Adrenal gland (tissue), 5 donors: ENCODE measurements around the gene COL2A1.

Source experiments
- CTCF ChIP-seq, 6 experiments: fragments of 450-650 bp in 4 of 6; fragments of 200-600 bp in 2 of 6; sonication (generic) in 1 of 6; IDR thresholded peaks; 1 replicate in 5 of 6; 2 replicates in 1 of 6; pipeline versions ENCODE4 v1.5.1 to v1.8.0; 2016 to 2021; ENCODE audit warnings: antibody characterized with exemption in 6 of 6, mild to moderate bottlenecking in 2 of 6, moderate library complexity in 1 of 6
- POLR2A ChIP-seq, 2 donors: fragments of 450-650 bp; IDR thresholded peaks; one replicate each; pipeline ENCODE4 v1.6.1; 2017; ENCODE audit warnings: antibody characterized with exemption in 2 of 2, mild to moderate bottlenecking in 2 of 2, moderate library complexity in 1 of 2
- donor health status: DM: no; HTN: no; CAD: no.

GRCh38 chr12:47981496-47982260 is 22.6 kb downstream of the COL2A1 start:
- no peak for TF ChIP-seq CTCF (IDR thresholded peaks at IDR 0.05)
- TF ChIP-seq POLR2A (IDR thresholded peaks at IDR 0.05): no peak
